GM12891 (cell line): Measurements from ENCODE around the gene BAHCC1.
A peak's percentile ranks its signal among the peaks of the same experiment; 100 is the strongest.

ENCODE experiments used
- PAX5 ChIP-seq: IDR thresholded peaks from 2 replicates; pipeline ENCODE4 v1.6.1; 2011; ENCODE audit warnings: low read length, moderate library complexity, mild to moderate bottlenecking; ENCODE audit not compliant: insufficient read depth, severe bottlenecking
- POLR2A ChIP-seq: IDR thresholded peaks from 2 replicates; pipeline ENCODE4 v1.6.1; 2011; ENCODE audit warnings: low read depth, low read length, control low read depth
- POLR2AphosphoS5 ChIP-seq: IDR thresholded peaks from 2 replicates; pipeline ENCODE4 v1.6.1; 2011; ENCODE audit warnings: low read depth, low read length, control low read depth
- SPI1 ChIP-seq: IDR thresholded peaks from 2 replicates; pipeline ENCODE4 v1.6.1; 2011; ENCODE audit warnings: low read depth, low read length, control low read depth
- TAF1 ChIP-seq: IDR thresholded peaks from 2 replicates; pipeline ENCODE4 v1.6.1; 2011; ENCODE audit warnings: low read depth, low read length, control low read depth

DNA sequence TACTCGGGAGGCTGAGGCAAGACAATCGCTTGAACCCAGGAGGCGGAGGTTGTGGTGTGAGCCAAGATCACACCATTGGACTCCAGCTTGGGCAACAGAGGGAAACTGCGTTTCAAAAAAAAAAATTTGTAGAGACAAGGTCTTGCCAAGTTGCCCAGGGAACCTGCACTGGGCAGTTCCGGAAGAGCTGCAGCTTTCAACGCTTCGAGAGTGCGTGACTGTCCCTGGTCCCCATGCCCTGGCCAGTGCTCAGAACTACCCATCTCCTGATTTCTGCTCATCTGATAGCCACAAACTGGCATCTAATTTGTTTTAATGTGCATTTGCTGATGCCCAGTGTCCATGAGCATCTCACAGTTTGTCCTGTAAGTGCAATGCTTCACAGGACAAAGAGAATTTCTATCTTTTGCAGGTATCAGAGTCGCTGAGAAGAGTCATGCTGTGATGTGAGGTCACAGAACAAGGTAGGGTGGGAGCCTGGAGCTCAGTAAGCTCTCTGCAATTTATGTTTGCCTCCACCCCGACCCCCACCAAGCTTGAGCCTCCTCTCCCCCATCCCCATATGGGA, 113.5 kb downstream of the BAHCC1 start:
- peak; percentile 74 for TF ChIP-seq POLR2AphosphoS5
- TF ChIP-seq POLR2A: peak; percentile 74
- no peak for TF ChIP-seq SPI1
- no peak for TF ChIP-seq TAF1
- TF ChIP-seq PAX5: no peak
